IMR-90 (cell line): ENCODE measurements around the gene MALSU1. TPM values are rescaled to one million over a fixed set of nuclear protein-coding genes. Genes with fewer than 3 reads are reported as not detected.

ENCODE experiments used
- ATAC-seq: fragments of 200-7000 bp; cut with Tn5 transposase; 2 replicates; pipeline ENCODE4 v1.9.1; 2020; ENCODE audit warnings: low read depth, mild to moderate bottlenecking, moderate library complexity
- BruUV-seq: library from RNA; stranded (reverse); fragments of 400-500 nt; replicated peaks from 2 replicates; lab custom pipeline; 2021; lab: Mats Ljungman, UMichigan
- CTCF ChIA-PET: fragments of 300-600 bp; formaldehyde crosslinking; extraction: SDS; loops from one replicate; lab custom pipeline; 2021; ENCODE audit warnings: antibody characterized with exemption; lab: Yijun Ruan, JAX
- POLR2A ChIA-PET: fragments of 300-600 bp; sonication (Branson Sonifier 250); formaldehyde crosslinking; loops from one replicate; lab custom pipeline; 2022; ENCODE audit warnings: antibody characterized with exemption; ENCODE audit not compliant: unreplicated experiment; lab: Charles Lee
- DNase-seq: peaks from one replicate; pipeline ENCODE4 v3.0.0; 2013
- H2AFZ ChIP-seq: replicated peaks from 2 replicates; pipeline ENCODE3; 2013; ENCODE audit warnings: low read length, mild to moderate bottlenecking; ENCODE audit not compliant: poor library complexity
- H2AK5ac ChIP-seq: 2 replicates; pipeline ENCODE4 v1.6.1; 2013; ENCODE audit warnings: low read depth, low read length, inconsistent platforms
- H2AK9ac ChIP-seq: replicated peaks from 2 replicates; pipeline ENCODE3; 2013; ENCODE audit warnings: mild to moderate bottlenecking, low read depth, low read length, moderate library complexity; ENCODE audit not compliant: poor library complexity
- H2BK120ac ChIP-seq: 2 replicates; pipeline ENCODE4 v1.6.1; 2013; ENCODE audit warnings: low read depth, low read length, inconsistent platforms
- H2BK15ac ChIP-seq: 3 replicates; pipeline ENCODE4 v1.6.1; 2013; ENCODE audit warnings: low read depth, low read length, inconsistent platforms
- H2BK20ac ChIP-seq: 2 replicates; pipeline ENCODE4 v1.6.1; 2013; ENCODE audit warnings: low read depth, mild to moderate bottlenecking, inconsistent platforms, low read length, moderate library complexity
- H2BK5ac ChIP-seq: 2 replicates; pipeline ENCODE4 v1.6.1; 2013; ENCODE audit warnings: mild to moderate bottlenecking, low read depth, low read length, inconsistent platforms; ENCODE audit not compliant: poor library complexity, severe bottlenecking
- H3K14ac ChIP-seq: replicated peaks from 2 replicates; pipeline ENCODE4 v1.6.1; 2013; ENCODE audit warnings: low read depth, low read length, inconsistent platforms
- H3K18ac ChIP-seq: 2 replicates; pipeline ENCODE4 v1.6.1; 2013; ENCODE audit warnings: low read depth, low read length, control low read depth
- H3K23ac ChIP-seq: 2 replicates; pipeline ENCODE4 v1.6.1; 2013; ENCODE audit warnings: low read depth, low read length, inconsistent platforms
- H3K27ac ChIP-seq: 2 replicates; pipeline ENCODE4 v1.5.1; 2013; ENCODE audit warnings: mild to moderate bottlenecking, control low read depth, low read length; ENCODE audit not compliant: insufficient read depth
- H3K27me3 ChIP-seq: 2 replicates; pipeline ENCODE4 v1.6.1; 2013; ENCODE audit warnings: low read length; ENCODE audit not compliant: control insufficient read depth, insufficient read depth
- H3K36me3 ChIP-seq: 2 replicates; pipeline ENCODE4 v1.6.1; 2013; ENCODE audit warnings: low read length, mixed read lengths; ENCODE audit not compliant: control insufficient read depth, insufficient read depth
- H3K4ac ChIP-seq: 2 replicates; pipeline ENCODE4 v1.6.1; 2013; ENCODE audit warnings: low read depth, low read length, inconsistent platforms
- H3K4me1 ChIP-seq: 2 replicates; pipeline ENCODE4 v1.6.1; 2013; ENCODE audit warnings: low read length, mixed read lengths; ENCODE audit not compliant: control insufficient read depth, insufficient read depth
- H3K4me2 ChIP-seq: 2 replicates; pipeline ENCODE4 v1.6.1; 2013; ENCODE audit warnings: low read depth, mild to moderate bottlenecking, control low read depth, low read length, moderate library complexity
- H3K4me3 ChIP-seq: 2 replicates; pipeline ENCODE4 v1.5.1; 2013; ENCODE audit warnings: low read depth, mild to moderate bottlenecking, control low read depth, low read length, moderate library complexity; ENCODE audit not compliant: insufficient read depth
- H3K56ac ChIP-seq: 2 replicates; pipeline ENCODE4 v1.6.1; 2013; ENCODE audit warnings: low read length, inconsistent platforms; ENCODE audit not compliant: insufficient read depth; ENCODE audit errors: extremely low read depth
- H3K79me1 ChIP-seq, 2 experiments: 2 replicates each; pipeline ENCODE4 v1.6.1; 2013; ENCODE audit warnings: low read length in 2 of 2, inconsistent platforms in 1 of 2, low read depth in 1 of 2
- H3K9ac ChIP-seq: 2 replicates; pipeline ENCODE4 v1.6.1; 2013; ENCODE audit warnings: low read depth, low read length, control low read depth
- H3K9me1 ChIP-seq: 2 replicates; pipeline ENCODE4 v1.6.1; 2013; ENCODE audit warnings: low read length, inconsistent platforms; ENCODE audit not compliant: insufficient read depth
- H3K9me3 ChIP-seq: 2 replicates; pipeline ENCODE4 v1.6.1; 2013; ENCODE audit warnings: low read length; ENCODE audit not compliant: control insufficient read depth, insufficient read depth
- H4K20me1 ChIP-seq: 2 replicates; pipeline ENCODE4 v1.6.1; 2013; ENCODE audit warnings: low read length, inconsistent platforms; ENCODE audit not compliant: insufficient read depth
- H4K5ac ChIP-seq: 2 replicates; pipeline ENCODE4 v1.6.1; 2013; ENCODE audit warnings: mild to moderate bottlenecking, low read depth, low read length, control low read depth
- H4K8ac ChIP-seq, 2 experiments: 2 replicates each; pipeline ENCODE4 v1.6.1; 2013; ENCODE audit warnings: low read depth in 2 of 2, low read length in 2 of 2, control low read depth in 1 of 2, inconsistent platforms in 1 of 2
- H4K91ac ChIP-seq: 2 replicates; pipeline ENCODE4 v1.6.1; 2013; ENCODE audit warnings: low read depth, low read length, inconsistent platforms; ENCODE audit not compliant: insufficient read depth
- CEBPB ChIP-seq: IDR thresholded peaks from 2 replicates; pipeline ENCODE4 v1.6.1; 2012; ENCODE audit warnings: low read depth, low read length, improper control_type of control experiment
- FOS ChIP-seq: fragments of 150-350 bp; IDR thresholded peaks from 2 replicates; pipeline ENCODE4 v1.6.1; 2016; ENCODE audit warnings: low read depth, low read length
- MAFK ChIP-seq: IDR thresholded peaks from 2 replicates; pipeline ENCODE4 v1.6.1; 2012; ENCODE audit warnings: low read depth, low read length, improper control_type of control experiment
- MAZ ChIP-seq: IDR thresholded peaks from 2 replicates; pipeline ENCODE4 v1.6.1; 2012; ENCODE audit warnings: low read depth, mild to moderate bottlenecking, low read length, improper control_type of control experiment, moderate library complexity, borderline replicate concordance
- MXI1 ChIP-seq: IDR thresholded peaks from 2 replicates; pipeline ENCODE4 v1.6.1; 2012; ENCODE audit warnings: low read depth, mild to moderate bottlenecking, low read length, moderate library complexity, borderline replicate concordance
- NFE2L2 ChIP-seq: fragments of 150-350 bp; IDR thresholded peaks from 2 replicates; pipeline ENCODE4 v1.6.1; 2016; ENCODE audit warnings: low read depth, mild to moderate bottlenecking, low read length
- POLR2A ChIP-seq: IDR thresholded peaks from 2 replicates; pipeline ENCODE4 v1.6.1; 2012; ENCODE audit warnings: mild to moderate bottlenecking, low read depth, low read length
- RAD21 ChIP-seq: IDR thresholded peaks from 2 replicates; pipeline ENCODE4 v1.6.1; 2012; ENCODE audit warnings: low read length, improper control_type of control experiment
- SMC3 ChIP-seq: fragments of 150-350 bp; IDR thresholded peaks from 2 replicates; pipeline ENCODE4 v1.6.1; 2016; ENCODE audit warnings: low read depth, mild to moderate bottlenecking, antibody characterized with exemption, low read length, moderate library complexity
- USF2 ChIP-seq: fragments of 150-350 bp; IDR thresholded peaks from 2 replicates; pipeline ENCODE4 v1.6.1; 2017; ENCODE audit warnings: mild to moderate bottlenecking, antibody characterized with exemption, low read length, low read depth
- WGBS, 2 experiments: methylation state at CpG; one replicate each; pipeline versions ENCODE4 v1.1.5 to v1.1.7; 2013; ENCODE audit warnings: missing lambda C conversion rate in 2 of 2; ENCODE audit not compliant: insufficient read length in 1 of 2; ENCODE audit errors: extremely low coverage in 2 of 2; 5-methylcytosine and 5-hydroxymethylcytosine counted together
- dilution Hi-C: fragments of 300-500 bp; cut with HindIII; formaldehyde crosslinking; loops from one replicate; pipeline ENCODE4 v1.14.3; 2018; ENCODE audit warnings: low sequenced_read_pairs; ENCODE audit not compliant: unreplicated experiment
- in situ Hi-C: fragments of 300-500 bp; cut with MboI; formaldehyde crosslinking; loops from 3 replicates; pipeline ENCODE4 v1.14.3; 2019; ENCODE audit warnings: low sequenced_read_pairs, inconsistent platforms, mixed read lengths
- intact Hi-C: fragments of 100-400 bp; cut with micrococcal nuclease; formaldehyde crosslinking; loops from 2 replicates; pipeline ENCODE4 v1.10.0; 2022
- polyA plus RNA-seq, 3 experiments: library from polyadenylated mRNA; depleted of rRNA; stranded (reverse); fragments of >200 nt; gene quantifications; 2 replicates each; pipeline ENCODE4 v1.2.3, GENCODE V29; 2012; ENCODE audit warnings: low replicate concordance in 1 of 3
- total RNA-seq: library from RNA; depleted of rRNA; stranded (reverse); fragments of >200 nt; gene quantifications from 2 replicates; pipeline ENCODE4 v1.2.3, GENCODE V29; 2012
- TF ChIP-seq, protein P1 (sequence below): conservative IDR thresholded peaks from 2 replicates; pipeline ENCODE4 v1.5.1; 2012; ENCODE audit warnings: mild to moderate bottlenecking, low read depth, low read length, improper control_type of control experiment
- TF ChIP-seq, protein P2 (sequence below): fragments of 150-350 bp; IDR thresholded peaks from 2 replicates; pipeline ENCODE4 v1.6.1; 2016; ENCODE audit warnings: low read depth, mild to moderate bottlenecking, low read length, moderate library complexity, borderline replicate concordance

Gene MALSU1
- total and polyA plus RNA-seq, 2 of the 4 experiments (the other 2 are of a cell fraction): 30.5 to 36.0 TPM

DNA sequence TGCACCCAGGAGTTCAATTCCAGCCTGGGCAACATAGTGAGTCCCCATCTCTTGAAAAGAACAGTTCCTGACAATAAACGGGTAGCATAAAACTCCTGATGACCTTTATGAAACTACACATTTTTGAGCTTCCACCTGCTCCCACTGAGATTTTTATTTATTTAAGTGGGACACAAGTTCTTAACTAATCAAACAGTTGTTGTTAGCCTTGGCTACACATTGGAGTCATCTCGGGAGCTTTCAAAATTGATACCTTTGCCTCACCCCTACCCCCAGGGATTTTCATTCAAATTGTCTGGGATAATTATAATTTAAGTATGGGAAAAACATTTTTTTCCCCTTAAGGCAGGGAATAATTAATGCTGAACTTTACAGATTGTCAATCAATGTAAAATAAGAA is 39.3 kb downstream of the MALSU1 start:
- Histone ChIP-seq H3K4me3 (no peak overlapping the region), H3K27me3 (no peaks in the 10 kb centered on the region), H3K27ac (no peak overlapping the region), H3K4me1 (peaks cover 23% of the 10 kb centered on the region), H3K79me1 (peaks cover 19 to 57% of the 10 kb centered on the region in 2 experiments), H2AK5ac (no peak overlapping the region), H4K20me1 (peaks cover 9% of the 10 kb centered on the region; the same call in 1 of the 2 replicates), H2AK9ac (no peak overlapping the region), H3K4ac (no peak overlapping the region), H3K9me1 (peaks cover 5% of the 10 kb centered on the region), H3K9me3 (peaks cover 5% of the 10 kb centered on the region), H2BK120ac (no peak overlapping the region), H3K14ac (no peak overlapping the region), H2BK15ac (no peak overlapping the region), H3K36me3 (peaks cover 21% of the 10 kb centered on the region), H2BK20ac (no peak overlapping the region), H2BK5ac (no peak overlapping the region), H4K91ac (no peak overlapping the region), H3K56ac (no peak overlapping the region), H3K4me2 (no peak overlapping the region), H4K8ac (no peak overlapping the region), H3K23ac (no peak overlapping the region), H2AFZ (no peak overlapping the region), H3K18ac (no peak overlapping the region), H4K5ac (no peak overlapping the region), H3K9ac (no peak overlapping the region)
- dilution Hi-C loops (no loop called here), intact Hi-C loops (no loop called here), in situ Hi-C loops (no loop called here)
- ChIA-PET POLR2A (no interaction called here), CTCF (no interaction called here)
- BruUV-seq: no TSS peak
- TF ChIP-seq, protein P1, sequence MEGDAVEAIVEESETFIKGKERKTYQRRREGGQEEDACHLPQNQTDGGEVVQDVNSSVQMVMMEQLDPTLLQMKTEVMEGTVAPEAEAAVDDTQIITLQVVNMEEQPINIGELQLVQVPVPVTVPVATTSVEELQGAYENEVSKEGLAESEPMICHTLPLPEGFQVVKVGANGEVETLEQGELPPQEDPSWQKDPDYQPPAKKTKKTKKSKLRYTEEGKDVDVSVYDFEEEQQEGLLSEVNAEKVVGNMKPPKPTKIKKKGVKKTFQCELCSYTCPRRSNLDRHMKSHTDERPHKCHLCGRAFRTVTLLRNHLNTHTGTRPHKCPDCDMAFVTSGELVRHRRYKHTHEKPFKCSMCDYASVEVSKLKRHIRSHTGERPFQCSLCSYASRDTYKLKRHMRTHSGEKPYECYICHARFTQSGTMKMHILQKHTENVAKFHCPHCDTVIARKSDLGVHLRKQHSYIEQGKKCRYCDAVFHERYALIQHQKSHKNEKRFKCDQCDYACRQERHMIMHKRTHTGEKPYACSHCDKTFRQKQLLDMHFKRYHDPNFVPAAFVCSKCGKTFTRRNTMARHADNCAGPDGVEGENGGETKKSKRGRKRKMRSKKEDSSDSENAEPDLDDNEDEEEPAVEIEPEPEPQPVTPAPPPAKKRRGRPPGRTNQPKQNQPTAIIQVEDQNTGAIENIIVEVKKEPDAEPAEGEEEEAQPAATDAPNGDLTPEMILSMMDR: no peak
- no peak for TF ChIP-seq USF2
- no peak for TF ChIP-seq FOS
- TF ChIP-seq CEBPB: no peak
- no peak for TF ChIP-seq MAFK
- TF ChIP-seq POLR2A: no peak
- TF ChIP-seq RAD21: no peak
- TF ChIP-seq, protein P2, sequence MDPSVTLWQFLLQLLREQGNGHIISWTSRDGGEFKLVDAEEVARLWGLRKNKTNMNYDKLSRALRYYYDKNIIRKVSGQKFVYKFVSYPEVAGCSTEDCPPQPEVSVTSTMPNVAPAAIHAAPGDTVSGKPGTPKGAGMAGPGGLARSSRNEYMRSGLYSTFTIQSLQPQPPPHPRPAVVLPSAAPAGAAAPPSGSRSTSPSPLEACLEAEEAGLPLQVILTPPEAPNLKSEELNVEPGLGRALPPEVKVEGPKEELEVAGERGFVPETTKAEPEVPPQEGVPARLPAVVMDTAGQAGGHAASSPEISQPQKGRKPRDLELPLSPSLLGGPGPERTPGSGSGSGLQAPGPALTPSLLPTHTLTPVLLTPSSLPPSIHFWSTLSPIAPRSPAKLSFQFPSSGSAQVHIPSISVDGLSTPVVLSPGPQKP: no peak
- TF ChIP-seq SMC3: no peak
- no peak for TF ChIP-seq NFE2L2
- no peak for TF ChIP-seq MAZ
- no peak for TF ChIP-seq MXI1
- WGBS, 2 experiments: no CpG with 5 or more reads among the region's 2 CpGs
- ATAC-seq (no peak), DNase-seq (no peak)
